ENCODE data around the gene MFAP3L. TPM values are rescaled to one million over a fixed set of nuclear protein-coding genes. Genes with fewer than 3 reads are reported as not detected.
"Not testable (repeated sequence)": the region's sequence is repeated elsewhere in the genome, so short reads cannot be mapped to it uniquely, and the experiment has no call there.

Gene MFAP3L
- total RNA-seq, 1 donor from 2014 or later: 2.8 TPM

DNA sequence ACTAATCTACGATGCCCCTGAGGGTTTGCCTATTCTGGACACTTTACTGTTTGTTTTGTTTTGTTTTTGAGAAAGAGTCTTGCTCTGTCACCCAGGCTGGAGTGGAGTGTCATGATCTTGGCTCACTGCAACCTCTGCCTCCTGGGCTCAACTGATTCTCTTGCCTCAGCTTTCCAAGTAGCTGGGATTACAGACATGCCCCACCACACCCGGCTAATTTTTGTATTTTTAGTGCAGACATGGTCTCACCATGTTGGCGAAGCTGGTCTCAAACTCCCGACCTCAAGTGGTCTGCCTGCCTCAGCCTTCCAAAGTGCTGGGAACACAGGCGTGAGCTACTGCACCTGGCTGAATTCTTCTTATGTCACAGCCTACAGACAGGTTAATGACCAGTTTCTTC lies 70.7 kb downstream of the MFAP3L start:
- TF ChIP-seq, protein P1, sequence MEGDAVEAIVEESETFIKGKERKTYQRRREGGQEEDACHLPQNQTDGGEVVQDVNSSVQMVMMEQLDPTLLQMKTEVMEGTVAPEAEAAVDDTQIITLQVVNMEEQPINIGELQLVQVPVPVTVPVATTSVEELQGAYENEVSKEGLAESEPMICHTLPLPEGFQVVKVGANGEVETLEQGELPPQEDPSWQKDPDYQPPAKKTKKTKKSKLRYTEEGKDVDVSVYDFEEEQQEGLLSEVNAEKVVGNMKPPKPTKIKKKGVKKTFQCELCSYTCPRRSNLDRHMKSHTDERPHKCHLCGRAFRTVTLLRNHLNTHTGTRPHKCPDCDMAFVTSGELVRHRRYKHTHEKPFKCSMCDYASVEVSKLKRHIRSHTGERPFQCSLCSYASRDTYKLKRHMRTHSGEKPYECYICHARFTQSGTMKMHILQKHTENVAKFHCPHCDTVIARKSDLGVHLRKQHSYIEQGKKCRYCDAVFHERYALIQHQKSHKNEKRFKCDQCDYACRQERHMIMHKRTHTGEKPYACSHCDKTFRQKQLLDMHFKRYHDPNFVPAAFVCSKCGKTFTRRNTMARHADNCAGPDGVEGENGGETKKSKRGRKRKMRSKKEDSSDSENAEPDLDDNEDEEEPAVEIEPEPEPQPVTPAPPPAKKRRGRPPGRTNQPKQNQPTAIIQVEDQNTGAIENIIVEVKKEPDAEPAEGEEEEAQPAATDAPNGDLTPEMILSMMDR (conservative IDR thresholded peaks at IDR 0.05): no peak
- H3K4me3 Mint-ChIP-seq: no peak overlapping the region

DNA sequence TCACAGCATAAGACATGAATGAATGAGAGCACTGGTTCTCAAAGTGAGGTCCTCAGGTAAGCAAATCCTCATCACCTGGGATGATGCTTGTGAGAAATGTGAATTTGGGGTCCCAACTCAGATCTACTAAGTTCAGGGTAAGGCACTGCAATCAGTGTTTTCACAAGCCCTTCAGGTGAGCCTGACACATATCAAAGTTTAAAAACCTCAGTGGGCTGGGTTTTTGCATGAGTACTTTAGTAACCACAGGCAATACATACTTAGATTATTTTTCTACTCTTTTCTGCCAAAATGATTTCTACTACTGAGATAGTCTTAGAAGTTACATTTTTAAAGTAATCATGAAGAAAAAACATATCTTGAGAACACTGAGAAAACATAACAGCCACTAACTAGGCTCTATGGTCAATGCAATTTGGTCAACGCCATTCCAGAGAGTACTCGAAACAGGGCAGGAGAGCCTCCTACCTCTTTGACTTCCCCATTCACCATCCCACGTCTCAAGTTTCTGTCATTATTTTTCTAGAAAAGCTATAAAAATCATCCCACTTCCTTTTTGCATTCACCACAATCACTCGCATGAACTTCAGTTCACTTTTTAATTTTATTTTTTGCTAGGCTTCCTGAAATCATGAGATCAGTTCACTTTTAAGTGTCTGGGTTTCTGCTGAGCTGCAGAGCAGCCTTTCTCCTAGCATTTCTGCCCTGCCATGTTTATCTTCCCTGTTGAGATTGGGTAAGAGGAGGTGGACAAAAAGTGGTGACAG lies 73.8 kb downstream of the MFAP3L start:
- H3K4me3 Mint-ChIP-seq: no peak overlapping the region
- H3K36me3 Mint-ChIP-seq (ENCODE audit: low read depth): no peaks in the 10 kb centered on the region

More for the DNA sequence above, 70.7 kb downstream of the MFAP3L start:
- Mint-ChIP-seq H3K27ac (ENCODE audit: unreplicated experiment) (no peak overlapping the region), H3K36me3 (ENCODE audit: low read depth) (no peaks in the 10 kb centered on the region), H3K27me3 (ENCODE audit: low read depth) (no peaks in the 10 kb centered on the region), H3K4me1 (peaks cover 5% of the 10 kb centered on the region), H3K9me3 (no peaks in the 10 kb centered on the region)
- no peak for DNase-seq (ENCODE audit: low read depth, low spot score)

DNA sequence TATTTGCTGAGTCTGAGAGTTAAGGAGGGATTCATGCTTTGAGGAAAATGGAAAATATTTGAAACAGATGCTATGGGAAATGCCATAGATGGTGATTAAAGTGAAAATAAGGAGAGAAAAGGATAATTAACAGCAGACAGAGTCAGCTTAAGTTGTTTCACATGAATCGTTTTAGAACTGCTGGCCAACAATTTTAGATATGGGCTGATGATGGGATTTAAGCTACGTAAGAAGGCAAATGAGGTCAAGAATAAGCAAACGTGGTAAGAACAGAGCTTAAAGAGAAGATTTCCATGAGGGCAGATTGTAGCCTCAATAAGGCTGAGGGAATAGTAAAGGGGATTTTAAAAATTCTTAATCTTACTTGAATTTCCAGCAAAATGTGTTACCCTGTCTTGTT lies 77.9 kb downstream of the MFAP3L start:
- Mint-ChIP-seq H3K27ac (ENCODE audit: unreplicated experiment) (no peak overlapping the region), H3K36me3 (ENCODE audit: low read depth) (no peaks in the 10 kb centered on the region), H3K4me3 (no peak overlapping the region), H3K27me3 (ENCODE audit: low read depth) (peaks cover 8% of the 10 kb centered on the region), H3K4me1 (peaks cover 6% of the 10 kb centered on the region), H3K9me3 (peaks cover 2% of the 10 kb centered on the region)
- DNase-seq (ENCODE audit: low read depth, low spot score): no peak
- TF ChIP-seq, protein P1 (conservative IDR thresholded peaks at IDR 0.05): no peak

More for the DNA sequence above, 73.8 kb downstream of the MFAP3L start:
- no peaks in the 10 kb centered on the region for H3K9me3 Mint-ChIP-seq
- peaks cover 5% of the 10 kb centered on the region for H3K4me1 Mint-ChIP-seq
- no peak overlapping the region for H3K27ac Mint-ChIP-seq (ENCODE audit: unreplicated experiment)
- TF ChIP-seq, protein P1 (conservative IDR thresholded peaks at IDR 0.05): no peak
- peaks cover 8% of the 10 kb centered on the region for H3K27me3 Mint-ChIP-seq (ENCODE audit: low read depth)
- no peak for DNase-seq (ENCODE audit: low read depth, low spot score)

DNA sequence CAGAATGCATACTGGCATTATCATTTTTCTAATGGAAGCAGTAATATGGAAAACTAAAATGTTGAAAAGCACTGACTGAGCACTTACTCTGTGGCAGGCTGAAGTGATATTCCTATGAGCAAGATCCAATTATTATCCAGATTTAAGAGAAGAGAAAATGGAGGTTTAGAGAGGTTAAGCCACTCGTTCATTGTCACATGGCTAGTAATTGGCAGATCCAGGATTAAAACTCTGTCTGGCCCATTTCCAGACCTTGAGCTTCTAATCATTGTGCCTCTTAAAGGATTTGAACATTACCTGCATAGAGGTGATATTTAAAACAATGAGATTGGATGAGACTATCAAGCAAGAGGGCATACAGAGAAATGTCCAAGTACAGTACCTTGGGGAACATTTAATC lies 80.6 kb downstream of the MFAP3L start:
- DNase-seq (ENCODE audit: low read depth, low spot score): no peak
- TF ChIP-seq, protein P1 (conservative IDR thresholded peaks at IDR 0.05): no peak
- Mint-ChIP-seq H3K9me3 (peaks cover 7% of the 10 kb centered on the region), H3K36me3 (ENCODE audit: low read depth) (no peaks in the 10 kb centered on the region), H3K4me1 (peaks cover 6% of the 10 kb centered on the region), H3K4me3 (no peak overlapping the region), H3K27ac (ENCODE audit: unreplicated experiment) (no peak overlapping the region), H3K27me3 (ENCODE audit: low read depth) (peaks cover 8% of the 10 kb centered on the region)

DNA sequence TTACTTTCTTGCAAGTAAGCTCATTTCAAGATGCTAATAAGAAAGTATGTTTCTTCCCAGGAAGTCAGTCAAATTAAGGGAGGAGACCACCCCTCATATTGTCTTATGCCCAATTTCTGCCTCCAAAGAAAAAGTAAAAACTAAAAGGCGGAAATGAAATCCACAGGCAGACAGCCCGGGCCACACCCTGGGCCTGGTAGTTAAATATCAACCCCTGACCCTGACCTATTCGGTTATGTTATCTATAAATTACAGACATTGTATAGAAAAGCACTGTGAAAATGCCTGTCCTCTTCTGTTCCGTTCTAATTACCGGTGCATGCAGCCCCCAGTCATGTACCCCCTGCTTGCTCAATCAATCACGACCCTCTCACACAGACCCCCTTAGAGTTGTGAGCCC lies 82.6 kb downstream of the MFAP3L start:
- not testable (repeated sequence) for H3K4me1 Mint-ChIP-seq; DNase-seq (ENCODE audit: low read depth, low spot score); H3K4me3 Mint-ChIP-seq; H3K9me3 Mint-ChIP-seq; H3K27me3 Mint-ChIP-seq (ENCODE audit: low read depth); H3K36me3 Mint-ChIP-seq (ENCODE audit: low read depth); H3K27ac Mint-ChIP-seq (ENCODE audit: unreplicated experiment)

DNA sequence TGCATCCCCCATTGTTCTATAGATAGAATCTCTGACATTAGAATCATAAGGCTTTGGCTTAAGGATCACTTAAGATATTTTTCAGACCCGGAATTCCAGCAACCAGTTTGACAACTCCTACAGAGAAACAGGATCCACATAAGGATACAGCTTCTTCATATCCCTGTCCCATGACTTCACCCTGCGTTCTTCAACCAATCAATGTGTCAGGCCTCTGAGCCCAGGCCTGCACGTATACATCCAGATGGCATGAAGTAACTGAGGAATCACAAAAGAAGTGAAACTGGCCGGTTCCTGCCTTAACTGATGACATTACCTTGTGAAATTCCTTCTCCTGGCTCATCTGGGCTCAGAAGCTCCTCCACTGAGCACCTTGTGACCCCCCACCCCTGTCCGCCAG lies 85.1 kb downstream of the MFAP3L start:
- Mint-ChIP-seq H3K4me3 (no peak overlapping the region), H3K27me3 (ENCODE audit: low read depth) (no peaks in the 10 kb centered on the region), H3K9me3 (peaks cover 12% of the 10 kb centered on the region), H3K36me3 (ENCODE audit: low read depth) (no peaks in the 10 kb centered on the region), H3K4me1 (peaks cover 6% of the 10 kb centered on the region), H3K27ac (ENCODE audit: unreplicated experiment) (no peak overlapping the region)
- DNase-seq (ENCODE audit: low read depth, low spot score): no peak
- TF ChIP-seq, protein P1 (conservative IDR thresholded peaks at IDR 0.05): no peak
